ENCODE measurements around the gene EPC2. TPM values are rescaled to one million over a fixed set of nuclear protein-coding genes. Genes with fewer than 3 reads are reported as not detected.

EPC2 gene
- total RNA-seq, 6 experiments from 2014 or later = 7.7 to 13.3 (median 8.8) TPM

DNA sequence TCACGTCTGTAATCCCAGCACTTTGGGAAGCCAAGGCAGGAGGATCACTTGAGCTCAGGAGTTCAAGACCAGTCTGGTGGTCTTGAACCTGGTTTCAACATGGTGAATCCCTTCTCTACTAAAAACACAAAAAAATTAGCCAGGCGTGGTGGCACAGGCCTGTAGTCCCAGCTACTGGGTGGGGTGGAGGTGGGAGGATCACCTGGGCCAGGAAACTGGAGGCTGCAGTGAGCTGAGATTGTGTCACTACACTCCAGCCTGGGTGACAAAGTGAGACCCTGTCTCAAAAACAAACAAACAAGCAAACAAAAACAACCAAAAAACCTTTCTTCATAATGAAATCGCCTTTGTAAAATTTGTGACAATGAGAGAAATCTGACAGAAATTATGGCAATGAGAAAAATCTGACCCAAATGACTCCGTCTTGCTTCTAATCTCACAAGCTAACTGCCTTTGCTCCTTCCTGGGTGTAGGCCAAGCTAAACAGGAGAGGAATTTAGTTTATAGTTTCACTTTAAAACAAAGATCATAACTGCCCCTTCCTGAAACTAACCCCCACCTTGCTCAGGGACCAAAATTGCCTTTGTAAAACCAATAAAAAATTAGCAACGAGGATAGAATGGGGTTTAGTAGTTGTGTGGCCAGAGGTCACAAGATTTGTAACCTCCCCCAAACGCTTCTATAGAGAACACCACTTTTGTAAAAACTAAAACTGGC, 169.8 kb downstream of the EPC2 start:
- no peaks in the 10 kb centered on the region for H3K27me3 ChIP-seq
- H3K27ac ChIP-seq = no peak overlapping the region
- H3K4me3 ChIP-seq = no peak overlapping the region
- no peak for TF ChIP-seq POLR2A (IDR thresholded peaks at IDR 0.05)
- TF ChIP-seq, protein P1, sequence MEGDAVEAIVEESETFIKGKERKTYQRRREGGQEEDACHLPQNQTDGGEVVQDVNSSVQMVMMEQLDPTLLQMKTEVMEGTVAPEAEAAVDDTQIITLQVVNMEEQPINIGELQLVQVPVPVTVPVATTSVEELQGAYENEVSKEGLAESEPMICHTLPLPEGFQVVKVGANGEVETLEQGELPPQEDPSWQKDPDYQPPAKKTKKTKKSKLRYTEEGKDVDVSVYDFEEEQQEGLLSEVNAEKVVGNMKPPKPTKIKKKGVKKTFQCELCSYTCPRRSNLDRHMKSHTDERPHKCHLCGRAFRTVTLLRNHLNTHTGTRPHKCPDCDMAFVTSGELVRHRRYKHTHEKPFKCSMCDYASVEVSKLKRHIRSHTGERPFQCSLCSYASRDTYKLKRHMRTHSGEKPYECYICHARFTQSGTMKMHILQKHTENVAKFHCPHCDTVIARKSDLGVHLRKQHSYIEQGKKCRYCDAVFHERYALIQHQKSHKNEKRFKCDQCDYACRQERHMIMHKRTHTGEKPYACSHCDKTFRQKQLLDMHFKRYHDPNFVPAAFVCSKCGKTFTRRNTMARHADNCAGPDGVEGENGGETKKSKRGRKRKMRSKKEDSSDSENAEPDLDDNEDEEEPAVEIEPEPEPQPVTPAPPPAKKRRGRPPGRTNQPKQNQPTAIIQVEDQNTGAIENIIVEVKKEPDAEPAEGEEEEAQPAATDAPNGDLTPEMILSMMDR (IDR thresholded peaks at IDR 0.05) = no peak
- no peaks in the 10 kb centered on the region for H3K4me1 ChIP-seq
- intact Hi-C loops (cut with DNase I) = no loop called here
- WGBS (ENCODE audit: insufficient coverage, low coverage, low lambda C conversion rate, missing lambda C conversion rate) = 51% methylated on average over 6 of the region's 6 CpGs
- H3K9me3 ChIP-seq = no peaks in the 10 kb centered on the region
- DNase-seq = no peak
- no peaks in the 10 kb centered on the region for H3K36me3 ChIP-seq
- no peak for ATAC-seq

DNA sequence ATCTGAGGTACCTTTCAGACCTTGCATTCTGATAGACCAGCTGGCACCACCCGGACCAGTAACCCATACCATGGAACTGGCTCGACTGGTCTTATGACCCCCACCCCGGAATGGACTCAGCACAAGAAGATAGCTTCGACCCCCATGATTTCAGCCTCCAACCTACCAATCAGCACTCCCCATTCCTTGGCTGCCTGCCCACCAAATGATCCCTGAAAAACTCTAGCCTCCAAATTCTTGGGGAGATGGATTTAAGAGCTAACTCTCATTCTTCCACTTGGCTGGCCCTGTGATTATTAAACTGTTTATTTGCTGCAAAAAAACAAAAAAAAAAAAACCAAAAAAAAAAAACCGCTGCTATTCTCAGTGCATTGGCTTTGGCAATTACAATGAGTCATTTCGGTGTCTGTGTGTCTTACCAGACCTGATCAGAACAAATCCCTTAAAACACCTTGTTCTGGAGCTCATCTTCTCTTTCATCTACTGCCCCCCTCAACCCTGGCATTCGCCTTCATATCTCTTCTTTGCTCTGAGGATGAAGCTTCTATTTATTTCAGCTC, 170.4 kb downstream of the EPC2 start:
- Histone ChIP-seq H3K4me3 (no peak overlapping the region), H3K27me3 (no peaks in the 10 kb centered on the region), H3K9me3 (no peaks in the 10 kb centered on the region), H3K36me3 (no peaks in the 10 kb centered on the region), H3K27ac (no peak overlapping the region), H3K4me1 (no peaks in the 10 kb centered on the region)
- no peak for TF ChIP-seq POLR2A (IDR thresholded peaks at IDR 0.05)
- TF ChIP-seq, protein P1 (IDR thresholded peaks at IDR 0.05) = no peak
- intact Hi-C loops (cut with DNase I) = no loop called here
- ATAC-seq (no peak), DNase-seq (no peak)
- WGBS (ENCODE audit: insufficient coverage, low coverage, low lambda C conversion rate, missing lambda C conversion rate) = 57% methylated on average over 5 of the region's 7 CpGs

DNA sequence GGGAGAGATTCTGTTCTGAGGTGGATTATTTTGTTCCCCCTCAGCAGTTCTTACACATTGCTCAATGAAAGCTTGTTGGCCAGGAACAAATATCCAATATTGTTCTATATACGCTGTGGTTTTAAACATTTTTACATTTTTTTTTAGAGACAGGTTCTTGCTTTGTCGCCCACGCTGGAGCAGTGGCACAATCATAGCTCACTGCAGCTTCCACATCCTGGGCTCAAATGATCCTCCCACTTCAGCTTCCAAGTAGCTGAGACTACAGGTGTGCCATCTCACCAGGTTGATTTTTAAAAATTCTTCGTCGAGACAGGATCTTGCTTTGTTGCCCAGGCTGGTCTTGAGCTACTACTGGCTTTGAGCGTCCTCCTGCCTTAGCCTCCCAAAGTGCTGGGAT, 171.6 kb downstream of the EPC2 start:
- Histone ChIP-seq H3K27ac (no peak overlapping the region), H3K9me3 (no peaks in the 10 kb centered on the region), H3K4me3 (no peak overlapping the region), H3K4me1 (no peaks in the 10 kb centered on the region), H3K36me3 (no peaks in the 10 kb centered on the region), H3K27me3 (no peaks in the 10 kb centered on the region)
- DNase-seq (no peak), ATAC-seq (no peak)
- no peak for TF ChIP-seq POLR2A (IDR thresholded peaks at IDR 0.05)
- TF ChIP-seq, protein P1 (IDR thresholded peaks at IDR 0.05) = no peak
- intact Hi-C loops (cut with DNase I) = no loop called here
- WGBS (ENCODE audit: insufficient coverage, low coverage, low lambda C conversion rate, missing lambda C conversion rate) = 78% methylated on average over 6 of the region's 6 CpGs

DNA sequence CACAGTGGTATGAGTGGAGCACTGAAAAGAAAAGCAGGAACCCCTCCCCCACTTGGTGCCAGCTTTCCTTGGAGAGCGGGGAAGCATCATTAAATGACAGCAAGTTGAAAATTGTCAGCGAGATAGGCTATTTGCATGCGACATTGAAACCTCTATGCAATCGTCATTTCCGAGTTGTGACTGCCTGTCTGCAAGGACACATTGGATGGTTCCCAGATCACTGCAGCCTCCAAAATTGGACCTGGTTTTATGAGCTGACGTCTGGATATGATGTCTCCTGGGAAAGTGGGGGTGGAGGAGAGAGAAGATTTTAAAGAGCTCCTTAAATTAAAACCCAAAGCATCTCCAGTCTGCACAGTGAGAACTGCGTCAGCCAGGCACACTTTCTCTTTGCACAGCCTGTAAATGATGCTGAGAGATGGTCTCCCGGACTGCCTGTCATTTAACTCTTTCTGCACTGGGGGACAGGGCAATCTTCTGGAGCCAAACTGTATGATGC, 172.7 kb downstream of the EPC2 start:
- DNase-seq (no peak), ATAC-seq (no peak)
- TF ChIP-seq, protein P1 (IDR thresholded peaks at IDR 0.05) = no peak
- no peak for TF ChIP-seq POLR2A (IDR thresholded peaks at IDR 0.05)
- Histone ChIP-seq H3K4me3 (no peak overlapping the region), H3K9me3 (no peaks in the 10 kb centered on the region), H3K4me1 (no peaks in the 10 kb centered on the region), H3K27ac (no peak overlapping the region), H3K36me3 (no peaks in the 10 kb centered on the region), H3K27me3 (no peaks in the 10 kb centered on the region)
- intact Hi-C loops (cut with DNase I) = no loop called here
- WGBS (ENCODE audit: insufficient coverage, low coverage, low lambda C conversion rate, missing lambda C conversion rate) = 20% methylated on average over 7 of the region's 8 CpGs
